Stimulated activated CD8-positive, alpha-beta memory T cell treated with anti-CD3 and anti-CD28 coated beads, Interleukin-7, amount 100 ng/mL, for 4 hours (primary cell): ENCODE results near the gene UGT1A6.

Experiments
- DNase-seq, 2 donors: peaks; one replicate each; pipeline ENCODE4 v3.0.0-alpha.2; 2020; ENCODE audit warnings: low read depth in 2 of 2

UGT1A6 gene

GRCh38 chr2:233819884-233820773, 127.4 kb downstream of the UGT1A6 start:
- no peak for DNase-seq

GRCh38 chr2:233820774-233821105, 128.1 kb downstream of the UGT1A6 start:
- DNase-seq: no peak

- no peak for DNase-seq
Observed at GRCh38 chr2:233821196-233821595, 128.5 kb downstream of the UGT1A6 start.

- no peak for DNase-seq
Observed at GRCh38 chr2:233821709-233822100, 129.0 kb downstream of the UGT1A6 start.

GRCh38 chr2:233822101-233822771, 129.5 kb downstream of the UGT1A6 start:
- DNase-seq: no peak
